Thyroid gland (tissue), 4 donors: ENCODE measurements around the gene COPG1.

Experiments used
- CTCF ChIP-seq, 6 experiments: fragments of 200-600 bp in 3 of 6; fragments of 450-650 bp in 3 of 6; sonication (generic) in 3 of 6; IDR thresholded peaks; one replicate each; pipeline ENCODE4 v1.5.1; 2016 to 2019; ENCODE audit warnings: antibody characterized with exemption in 6 of 6, mild to moderate bottlenecking in 2 of 6, inconsistent platforms in 1 of 6, moderate library complexity in 1 of 6
- POLR2A ChIP-seq, 2 donors: fragments of 450-650 bp; IDR thresholded peaks; one replicate each; pipeline ENCODE4 v1.6.1; 2017; ENCODE audit warnings: antibody characterized with exemption in 2 of 2, mild to moderate bottlenecking in 2 of 2, moderate library complexity in 1 of 2

- TF ChIP-seq POLR2A (IDR thresholded peaks at IDR 0.05) (no peak), CTCF (IDR thresholded peaks at IDR 0.05) (no peak)
Observed at GRCh38 chr3:129286081-129286480, 36.7 kb downstream of the COPG1 start.
